ENCODE results near the gene RIN3. TPM values are rescaled to one million over a fixed set of nuclear protein-coding genes. Genes with fewer than 3 reads are reported as not detected.

The RIN3 gene
- total RNA-seq, 1 donor from 2014 or later = 6.9 TPM

DNA sequence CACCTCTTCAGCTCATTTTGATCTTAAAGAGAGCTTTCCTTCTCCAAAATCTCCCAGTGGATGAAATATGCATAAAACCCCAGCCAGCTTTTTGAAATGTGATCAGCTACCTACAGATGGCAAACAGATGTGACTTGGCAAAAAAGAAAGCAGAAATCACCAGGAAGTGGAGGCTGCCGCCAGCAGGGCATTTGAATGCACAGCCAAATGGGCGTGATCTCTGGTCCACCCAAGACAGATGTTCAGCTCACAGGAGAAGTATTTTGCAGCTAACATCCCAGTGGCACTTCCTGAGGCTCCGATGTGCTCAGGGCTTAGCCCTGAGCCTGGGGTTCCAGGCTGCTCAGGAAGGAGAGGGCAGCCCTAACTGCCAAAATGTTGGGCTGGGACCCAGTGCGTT lies 156.6 kb downstream of the RIN3 start:
- no peaks in the 10 kb centered on the region for H3K9me3 Mint-ChIP-seq (ENCODE audit: low read depth)
- H3K4me3 Mint-ChIP-seq (ENCODE audit: low read depth) = no peak overlapping the region
- H3K27me3 Mint-ChIP-seq = no peaks in the 10 kb centered on the region
- no peaks in the 10 kb centered on the region for H3K4me1 Mint-ChIP-seq (ENCODE audit: low read depth)
- no peak overlapping the region for H3K27ac Mint-ChIP-seq
- TF ChIP-seq CTCF (IDR thresholded peaks at IDR 0.05; ENCODE audit: unreplicated experiment) = no peak
- no peak for DNase-seq (ENCODE audit: low spot score, unreplicated experiment)
- no peaks in the 10 kb centered on the region for H3K36me3 Mint-ChIP-seq (ENCODE audit: insufficient read depth)

- H3K27ac Mint-ChIP-seq = no peak overlapping the region
- no peak overlapping the region for H3K4me3 Mint-ChIP-seq (ENCODE audit: low read depth)
- H3K4me1 Mint-ChIP-seq (ENCODE audit: low read depth) = no peaks in the 10 kb centered on the region
- no peaks in the 10 kb centered on the region for H3K9me3 Mint-ChIP-seq (ENCODE audit: low read depth)
- no peaks in the 10 kb centered on the region for H3K27me3 Mint-ChIP-seq
- no peak for DNase-seq (ENCODE audit: low spot score, unreplicated experiment)
- no peak for TF ChIP-seq CTCF (IDR thresholded peaks at IDR 0.05; ENCODE audit: unreplicated experiment)
- no peaks in the 10 kb centered on the region for H3K36me3 Mint-ChIP-seq (ENCODE audit: insufficient read depth)
Observed at GRCh38 chr14:92670643-92671366, 157.2 kb downstream of the RIN3 start.

DNA sequence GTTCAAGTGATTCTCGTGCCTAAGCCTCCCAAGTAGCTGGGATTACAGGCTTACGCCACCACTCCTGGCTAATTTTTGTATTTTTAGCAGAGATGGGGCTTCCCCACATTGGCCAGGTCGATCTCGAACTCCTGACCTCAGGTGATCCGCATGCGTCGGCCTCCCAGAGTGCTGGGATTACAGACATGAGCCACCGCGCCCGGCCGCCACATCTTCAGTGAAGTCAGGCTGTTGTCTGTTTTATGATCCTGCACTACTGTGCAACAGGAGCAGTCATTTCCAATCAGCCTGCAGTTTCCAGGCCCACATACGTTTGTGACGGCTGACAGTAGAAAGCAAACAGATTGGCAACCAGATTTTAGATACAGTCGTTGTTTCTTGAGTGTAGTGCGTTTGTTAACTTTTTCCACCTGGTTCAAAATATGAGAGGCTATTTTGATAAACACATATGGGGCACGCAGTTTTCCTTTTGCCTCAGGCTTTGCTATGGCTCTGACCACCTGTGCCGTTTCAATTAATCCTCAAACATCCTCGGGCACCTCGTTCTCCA lies 160.1 kb downstream of the RIN3 start:
- peaks cover 1% of the 10 kb centered on the region for H3K36me3 Mint-ChIP-seq (ENCODE audit: insufficient read depth)

DNA sequence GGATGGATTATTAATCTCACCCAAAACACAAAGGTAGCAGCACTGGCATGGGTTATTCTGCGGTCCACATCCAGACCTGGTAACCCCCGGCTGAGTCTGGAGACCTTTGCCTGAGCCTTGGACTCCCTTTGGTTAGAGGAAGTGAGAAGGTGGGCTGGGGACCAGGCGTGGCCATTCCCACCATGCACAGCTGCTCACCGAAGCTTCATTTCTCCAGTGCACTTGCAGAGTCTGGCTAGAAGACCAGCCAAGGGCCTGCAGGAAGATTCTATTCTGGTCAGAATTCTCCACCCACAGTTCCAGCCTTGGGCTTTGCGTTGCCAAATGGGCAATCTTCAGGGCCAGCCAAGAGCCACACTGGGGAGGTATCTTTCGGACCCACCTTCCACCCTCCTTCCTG lies 161.8 kb downstream of the RIN3 start:
- TF ChIP-seq CTCF (IDR thresholded peaks at IDR 0.05; ENCODE audit: unreplicated experiment) = no peak
- Mint-ChIP-seq H3K9me3 (ENCODE audit: low read depth) (no peaks in the 10 kb centered on the region), H3K4me3 (ENCODE audit: low read depth) (no peak overlapping the region), H3K27ac (no peak overlapping the region), H3K4me1 (ENCODE audit: low read depth) (no peaks in the 10 kb centered on the region), H3K36me3 (ENCODE audit: insufficient read depth) (peaks cover 1% of the 10 kb centered on the region), H3K27me3 (no peaks in the 10 kb centered on the region)
- no peak for DNase-seq (ENCODE audit: low spot score, unreplicated experiment)

More for the DNA sequence above, 160.1 kb downstream of the RIN3 start:
- no peaks in the 10 kb centered on the region for H3K4me1 Mint-ChIP-seq (ENCODE audit: low read depth)
- no peaks in the 10 kb centered on the region for H3K9me3 Mint-ChIP-seq (ENCODE audit: low read depth)
- H3K27ac Mint-ChIP-seq = no peak overlapping the region
- DNase-seq (ENCODE audit: low spot score, unreplicated experiment) = no peak
- no peak for TF ChIP-seq CTCF (IDR thresholded peaks at IDR 0.05; ENCODE audit: unreplicated experiment)
- no peaks in the 10 kb centered on the region for H3K27me3 Mint-ChIP-seq
- H3K4me3 Mint-ChIP-seq (ENCODE audit: low read depth) = no peak overlapping the region

DNA sequence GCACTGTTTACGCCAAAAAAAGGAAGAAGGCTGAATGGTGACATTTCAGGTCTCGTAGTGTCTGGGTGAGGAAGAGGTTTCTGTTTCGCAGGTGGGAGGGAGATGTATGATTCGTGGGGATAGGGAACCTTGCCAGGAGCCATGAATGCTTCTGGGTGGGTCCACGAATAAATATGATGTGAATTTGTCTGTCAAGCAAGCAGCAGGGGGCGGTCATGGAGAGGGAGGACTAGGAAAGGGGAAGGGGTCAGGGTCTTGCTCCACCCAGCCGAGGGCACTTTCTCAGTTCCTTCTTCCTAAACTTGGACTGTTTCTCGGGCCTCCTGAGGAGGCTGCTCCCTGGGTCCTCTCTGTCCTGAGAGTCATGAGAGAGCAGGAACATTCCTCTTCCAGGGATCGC lies 162.4 kb downstream of the RIN3 start:
- no peak for DNase-seq (ENCODE audit: low spot score, unreplicated experiment)
- H3K4me1 Mint-ChIP-seq (ENCODE audit: low read depth) = no peaks in the 10 kb centered on the region
- H3K27ac Mint-ChIP-seq = no peak overlapping the region
- no peaks in the 10 kb centered on the region for H3K9me3 Mint-ChIP-seq (ENCODE audit: low read depth)
- no peaks in the 10 kb centered on the region for H3K27me3 Mint-ChIP-seq
- no peak overlapping the region for H3K4me3 Mint-ChIP-seq (ENCODE audit: low read depth)
- peaks cover 1% of the 10 kb centered on the region for H3K36me3 Mint-ChIP-seq (ENCODE audit: insufficient read depth)
- no peak for TF ChIP-seq CTCF (IDR thresholded peaks at IDR 0.05; ENCODE audit: unreplicated experiment)

Data from progenitor cell of endocrine pancreas (in vitro differentiated cells).